Right lobe of liver (tissue), 4 donors: ENCODE results near the gene AGTRAP.

ENCODE experiments used
- POLR2A ChIP-seq: fragments of 450-650 bp; IDR thresholded peaks from one replicate; pipeline ENCODE4 v1.6.1; 2017; ENCODE audit warnings: antibody characterized with exemption, mild to moderate bottlenecking
- TF ChIP-seq, protein P1 (sequence below), 4 donors: fragments of 200-600 bp in 3 of 4; fragments of 450-650 bp in 1 of 4; IDR thresholded peaks; one replicate each; pipeline versions ENCODE4 v1.5.1 to v1.8.0; 2016 to 2022; ENCODE audit warnings: antibody characterized with exemption in 4 of 4, mild to moderate bottlenecking in 2 of 4
- donor health status: DM: no; HTN: no; CAD: no.
- donor health status: DM: no; HTN: no; CAD: no.
- donor health status: DM: no; HTN: yes; CAD: no.

DNA sequence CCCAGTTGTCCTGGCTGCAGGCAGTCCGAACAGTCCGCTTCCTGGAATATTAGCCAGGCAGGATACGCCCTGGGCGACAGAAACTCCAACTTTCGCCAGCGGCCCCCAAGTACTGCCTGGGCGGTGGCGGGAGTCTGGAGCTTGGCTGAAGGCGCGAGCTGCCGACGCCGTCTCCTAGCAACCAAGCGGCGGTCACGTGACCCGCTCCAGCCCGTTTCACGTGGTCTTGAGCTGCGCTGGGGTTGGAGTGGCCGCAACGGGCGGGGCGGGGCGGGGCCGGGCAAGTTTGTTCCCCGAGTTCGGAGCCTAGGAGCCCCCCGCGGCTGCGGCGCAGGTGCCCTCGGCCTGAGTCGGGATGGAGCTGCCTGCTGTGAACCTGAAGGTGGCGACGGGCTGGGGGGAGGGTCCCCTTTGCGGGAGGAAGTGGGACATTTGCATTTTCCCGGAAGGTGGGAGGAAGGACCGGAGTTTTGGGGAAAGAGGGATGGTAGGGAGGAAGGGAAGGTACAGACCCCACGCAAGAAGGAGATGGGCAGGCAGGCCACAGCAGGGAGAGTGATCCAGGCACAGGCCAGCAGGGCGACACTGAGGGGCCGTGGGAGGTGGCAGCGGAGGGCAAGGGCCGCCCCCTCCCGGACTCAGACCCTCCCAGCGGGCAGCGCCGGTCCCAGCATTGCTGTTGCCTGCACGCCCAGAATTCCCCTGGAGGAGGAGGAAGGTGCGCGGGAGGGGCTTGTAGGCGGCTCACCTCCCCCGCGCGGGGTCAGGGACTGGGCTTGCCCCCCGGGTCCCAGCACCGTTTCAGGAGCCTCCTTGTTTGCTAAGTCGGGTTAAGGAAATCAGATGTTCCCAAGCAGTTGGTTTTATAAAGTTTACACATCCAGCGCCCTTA lies at the start of gene AGTRAP:
- TF ChIP-seq, protein P1, sequence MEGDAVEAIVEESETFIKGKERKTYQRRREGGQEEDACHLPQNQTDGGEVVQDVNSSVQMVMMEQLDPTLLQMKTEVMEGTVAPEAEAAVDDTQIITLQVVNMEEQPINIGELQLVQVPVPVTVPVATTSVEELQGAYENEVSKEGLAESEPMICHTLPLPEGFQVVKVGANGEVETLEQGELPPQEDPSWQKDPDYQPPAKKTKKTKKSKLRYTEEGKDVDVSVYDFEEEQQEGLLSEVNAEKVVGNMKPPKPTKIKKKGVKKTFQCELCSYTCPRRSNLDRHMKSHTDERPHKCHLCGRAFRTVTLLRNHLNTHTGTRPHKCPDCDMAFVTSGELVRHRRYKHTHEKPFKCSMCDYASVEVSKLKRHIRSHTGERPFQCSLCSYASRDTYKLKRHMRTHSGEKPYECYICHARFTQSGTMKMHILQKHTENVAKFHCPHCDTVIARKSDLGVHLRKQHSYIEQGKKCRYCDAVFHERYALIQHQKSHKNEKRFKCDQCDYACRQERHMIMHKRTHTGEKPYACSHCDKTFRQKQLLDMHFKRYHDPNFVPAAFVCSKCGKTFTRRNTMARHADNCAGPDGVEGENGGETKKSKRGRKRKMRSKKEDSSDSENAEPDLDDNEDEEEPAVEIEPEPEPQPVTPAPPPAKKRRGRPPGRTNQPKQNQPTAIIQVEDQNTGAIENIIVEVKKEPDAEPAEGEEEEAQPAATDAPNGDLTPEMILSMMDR (IDR thresholded peaks at IDR 0.05), result no peak
- peak; percentile 15 for TF ChIP-seq POLR2A
